NT2/D1 (cell line): Measurements from ENCODE around the gene LIN37.

Experiments used
- SUZ12 ChIP-seq: IDR thresholded peaks from 2 replicates; pipeline ENCODE4 v1.6.1; 2011; ENCODE audit not compliant: insufficient read length, insufficient read depth; ENCODE audit errors: extremely low read depth
- YY1 ChIP-seq: IDR thresholded peaks from 2 replicates; pipeline ENCODE4 v1.6.1; 2011; ENCODE audit not compliant: insufficient read length, insufficient read depth
- ZNF274 ChIP-seq: IDR thresholded peaks from 2 replicates; pipeline ENCODE4 v1.6.1; 2011; ENCODE audit warnings: mild to moderate bottlenecking, low read depth, low read length

- TF ChIP-seq SUZ12 (no peak), YY1 (no peak), ZNF274 (no peak)
Measured at GRCh38 chr19:35767288-35768081, 19.1 kb downstream of the LIN37 start.
